Fibroblast of the aortic adventitia (primary cell): ENCODE data around the gene RASGRP4. TPM values are rescaled to one million over a fixed set of nuclear protein-coding genes. Genes with fewer than 3 reads are reported as not detected.
A peak's percentile ranks its signal among the peaks of the same experiment; 100 is the strongest.

Experiments used
- DNase-seq: peaks from one replicate; pipeline ENCODE4 v3.0.0-alpha.2; 2010; ENCODE audit warnings: low read depth
- H3K4me3 ChIP-seq: 2 replicates; pipeline ENCODE4 v1.5.1; 2011; ENCODE audit warnings: low read depth, mild to moderate bottlenecking, control low read depth, low read length, moderate library complexity
- CTCF ChIP-seq: IDR thresholded peaks from 2 replicates; pipeline ENCODE4 v1.5.1; 2011; ENCODE audit warnings: mild to moderate bottlenecking, low read length, control low read depth, inconsistent platforms; ENCODE audit not compliant: insufficient read depth
- total RNA-seq: library from RNA; depleted of rRNA; stranded (reverse); fragments of >200 nt; gene quantifications from 2 replicates; pipeline ENCODE4 v1.2.3, GENCODE V29; 2012; ENCODE audit warnings: low replicate concordance

The RASGRP4 gene
- total RNA-seq, 1 donor: not detected

- no peak overlapping the region for H3K4me3 ChIP-seq
- TF ChIP-seq CTCF: no peak
- DNase-seq: no peak
These were observed 42.8 kb downstream of the RASGRP4 start for GRCh38 chr19:38383184-38383583.

GRCh38 chr19:38381138-38381537, 44.9 kb downstream of the RASGRP4 start:
- TF ChIP-seq CTCF: no peak
- no peak for DNase-seq
- H3K4me3 ChIP-seq: no peak overlapping the region

GRCh38 chr19:38378866-38379265, 47.2 kb downstream of the RASGRP4 start:
- no peak overlapping the region for H3K4me3 ChIP-seq
- no peak for TF ChIP-seq CTCF
- DNase-seq: no peak

GRCh38 chr19:38377052-38377451, 49.0 kb downstream of the RASGRP4 start:
- no peak for DNase-seq
- TF ChIP-seq CTCF: no peak
- no peak overlapping the region for H3K4me3 ChIP-seq

GRCh38 chr19:38376576-38376975, 49.4 kb downstream of the RASGRP4 start:
- DNase-seq: no peak
- no peak for TF ChIP-seq CTCF
- H3K4me3 ChIP-seq: peak overlapping the region; percentile 91

- TF ChIP-seq CTCF: no peak
- H3K4me3 ChIP-seq: peak overlapping the region; percentile 91
- DNase-seq: peak; percentile 41
These were observed 50.3 kb downstream of the RASGRP4 start for GRCh38 chr19:38375748-38376147.

- no peak for TF ChIP-seq CTCF
- DNase-seq: no peak
- peak overlapping the region; percentile 91 for H3K4me3 ChIP-seq
These were observed 50.9 kb downstream of the RASGRP4 start for GRCh38 chr19:38375098-38375493.
